NCI-H146 treated with DMSO at 0.1 percent for 48 hours (cell line): ENCODE data around the gene STXBP2.

Experiments used
- DNase-seq: peaks from one replicate; lab custom pipeline; 2025; ENCODE audit not compliant: unreplicated experiment; lab: John Stamatoyannopoulos, UW

The STXBP2 gene

DNA sequence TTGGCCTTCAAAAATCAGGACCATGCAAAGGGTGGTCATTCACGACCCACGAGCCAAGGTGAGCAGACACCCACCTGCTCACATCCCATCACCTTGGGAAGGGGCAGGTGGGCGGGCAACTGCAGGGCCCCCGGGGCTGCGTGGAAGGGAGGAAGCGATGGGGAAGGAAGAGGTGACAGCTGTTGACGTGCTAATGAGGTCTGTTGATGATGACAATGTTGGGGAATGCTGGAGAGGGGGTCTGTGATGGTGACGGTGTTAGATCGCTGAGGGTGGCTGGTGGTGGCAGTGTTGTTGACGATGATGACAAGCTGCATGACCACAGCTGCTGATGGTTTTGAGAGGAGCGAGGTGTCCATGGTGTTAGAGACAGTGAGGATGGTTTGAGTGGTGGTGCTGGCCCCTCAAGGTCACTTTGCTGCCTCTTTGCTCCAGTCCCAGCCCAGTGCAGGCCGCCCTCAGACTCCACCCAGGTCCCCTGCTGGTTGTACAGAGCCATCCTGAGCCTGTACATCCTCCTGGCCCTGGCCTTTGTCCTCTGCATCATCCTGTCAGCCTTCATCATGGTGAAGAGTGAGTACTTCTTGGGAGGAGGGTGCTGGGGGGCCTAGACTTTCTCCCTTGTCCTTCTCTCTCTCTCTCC lies 40.9 kb downstream of the STXBP2 start:
- no peak for DNase-seq

DNA sequence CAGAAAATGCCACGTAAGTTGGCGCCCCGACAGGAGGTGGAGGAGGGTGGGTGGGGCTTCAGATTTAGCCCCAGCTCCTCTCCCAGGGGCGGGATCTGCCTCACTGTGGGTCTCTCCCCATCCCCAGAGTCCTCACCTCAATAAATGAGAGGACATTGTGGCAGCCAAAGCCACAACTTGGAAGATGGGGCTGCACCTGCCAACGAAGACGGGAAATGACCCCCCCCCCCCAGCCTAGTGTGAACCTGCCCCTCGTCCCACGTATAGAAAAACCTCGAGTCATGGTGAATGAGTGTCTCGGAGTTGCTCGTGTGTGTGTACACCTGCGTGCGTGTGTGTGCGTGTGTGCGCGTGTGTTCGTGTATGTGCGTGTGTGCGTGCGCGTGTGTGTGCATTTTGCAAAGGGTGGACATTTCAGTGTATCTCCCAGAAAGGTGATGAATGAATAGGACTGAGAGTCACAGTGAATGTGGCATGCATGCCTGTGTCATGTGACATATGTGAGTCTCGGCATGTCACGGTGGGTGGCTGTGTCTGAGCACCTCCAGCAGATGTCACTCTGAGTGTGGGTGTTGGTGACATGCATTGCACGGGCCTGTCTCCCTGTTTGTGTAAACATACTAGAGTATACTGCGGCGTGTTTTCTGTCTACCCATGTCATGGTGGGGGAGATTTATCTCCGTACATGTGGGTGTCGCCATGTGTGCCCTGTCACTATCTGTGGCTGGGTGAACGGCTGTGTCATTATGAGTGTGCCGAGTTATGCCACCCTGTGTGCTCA lies 42.3 kb downstream of the STXBP2 start:
- DNase-seq = no peak

GRCh38 chr19:7679771-7680605 lies 43.1 kb downstream of the STXBP2 start:
- DNase-seq = no peak

DNA sequence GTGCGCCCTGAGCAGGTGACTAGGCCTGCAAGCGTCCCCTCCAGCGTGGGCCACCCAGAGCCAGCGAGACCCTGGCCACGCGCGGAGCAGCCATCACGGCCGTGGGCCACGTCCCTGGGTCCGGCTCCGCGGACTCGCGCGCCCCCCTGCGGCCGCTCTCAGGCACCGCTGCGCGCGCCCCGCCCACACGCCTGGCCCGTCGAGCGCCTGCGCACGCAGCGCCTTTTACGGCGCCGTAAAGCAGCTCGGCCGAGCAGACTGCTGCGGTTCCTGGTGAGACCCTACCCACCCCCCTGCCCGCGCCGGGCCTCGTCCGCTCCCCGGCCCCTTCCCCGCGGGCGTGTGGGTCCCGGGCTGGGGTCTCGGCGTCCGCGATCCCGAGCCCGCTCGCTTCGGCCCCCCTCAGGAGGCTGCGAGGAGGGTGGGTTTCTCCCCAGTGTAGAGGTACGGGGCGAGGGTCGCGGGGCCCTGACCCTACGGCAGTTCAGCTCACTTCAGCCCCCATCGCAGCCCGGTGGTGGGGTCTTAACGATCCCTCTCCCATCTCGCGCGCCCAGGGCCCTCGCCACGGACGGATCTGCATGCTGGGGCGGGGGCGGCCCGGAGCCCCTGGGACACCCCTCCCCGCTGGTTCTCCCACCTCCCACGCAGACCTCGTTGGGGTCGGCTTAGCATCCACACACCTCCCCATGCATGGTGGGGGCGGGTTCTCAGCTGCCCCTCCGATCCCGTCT lies 43.9 kb downstream of the STXBP2 start, which contains the start of gene TRAPPC5:
Gene TRAPPC5, plus strand, starts transcription at position 228 of the 734 bp plus-strand sequence. CDS start 1,421 bp downstream, outside the sequence.
- no peak for DNase-seq

- DNase-seq = no peak
Observed at GRCh38 chr19:7681340-7682174, 44.6 kb downstream of the STXBP2 start.

DNA sequence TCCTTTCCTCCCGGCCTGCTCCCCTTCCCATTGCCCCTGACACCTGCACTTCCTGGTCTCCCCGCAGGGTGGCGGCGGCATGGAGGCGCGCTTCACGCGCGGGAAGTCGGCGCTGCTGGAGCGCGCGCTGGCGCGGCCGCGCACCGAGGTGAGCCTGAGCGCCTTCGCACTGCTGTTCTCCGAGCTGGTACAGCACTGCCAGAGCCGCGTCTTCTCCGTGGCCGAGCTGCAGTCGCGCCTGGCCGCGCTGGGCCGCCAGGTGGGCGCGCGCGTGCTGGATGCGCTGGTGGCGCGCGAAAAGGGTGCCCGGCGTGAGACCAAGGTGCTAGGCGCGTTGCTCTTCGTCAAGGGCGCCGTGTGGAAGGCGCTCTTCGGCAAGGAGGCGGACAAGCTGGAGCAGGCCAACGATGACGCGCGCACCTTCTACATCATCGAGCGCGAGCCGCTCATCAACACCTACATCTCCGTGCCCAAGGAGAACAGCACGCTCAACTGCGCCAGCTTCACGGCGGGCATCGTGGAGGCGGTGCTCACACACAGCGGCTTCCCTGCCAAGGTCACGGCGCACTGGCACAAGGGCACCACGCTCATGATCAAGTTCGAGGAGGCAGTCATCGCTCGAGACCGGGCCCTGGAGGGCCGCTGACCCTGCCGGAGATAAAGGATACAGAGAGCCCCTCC lies 45.4 kb downstream of the STXBP2 start:
- no peak for DNase-seq

- no peak for DNase-seq
Observed at GRCh38 chr19:7685546-7686445, 48.9 kb downstream of the STXBP2 start.

GRCh38 chr19:7687177-7687576 lies 50.3 kb downstream of the STXBP2 start:
- no peak for DNase-seq

DNA sequence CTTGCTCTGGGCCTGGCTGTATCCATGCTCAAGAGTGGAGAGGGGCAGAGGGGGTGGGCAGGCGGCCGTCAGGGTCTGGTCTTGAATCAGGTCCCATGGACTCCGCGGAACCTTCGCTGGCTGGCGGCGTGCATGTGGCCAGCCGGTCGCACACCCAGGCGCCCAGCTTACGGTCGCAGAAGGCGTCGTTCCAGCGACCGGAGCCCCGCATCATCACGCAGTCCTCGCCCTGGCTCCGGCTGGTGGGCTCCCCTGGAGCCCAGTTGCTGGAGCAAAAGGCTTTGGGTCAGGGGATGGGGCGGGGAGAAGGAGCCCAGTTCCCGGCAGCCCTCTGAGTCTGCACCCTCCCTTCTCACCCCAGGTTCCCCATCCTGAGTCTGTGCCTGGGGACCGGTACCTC lies 52.3 kb downstream of the STXBP2 start:
- DNase-seq = no peak

DNA sequence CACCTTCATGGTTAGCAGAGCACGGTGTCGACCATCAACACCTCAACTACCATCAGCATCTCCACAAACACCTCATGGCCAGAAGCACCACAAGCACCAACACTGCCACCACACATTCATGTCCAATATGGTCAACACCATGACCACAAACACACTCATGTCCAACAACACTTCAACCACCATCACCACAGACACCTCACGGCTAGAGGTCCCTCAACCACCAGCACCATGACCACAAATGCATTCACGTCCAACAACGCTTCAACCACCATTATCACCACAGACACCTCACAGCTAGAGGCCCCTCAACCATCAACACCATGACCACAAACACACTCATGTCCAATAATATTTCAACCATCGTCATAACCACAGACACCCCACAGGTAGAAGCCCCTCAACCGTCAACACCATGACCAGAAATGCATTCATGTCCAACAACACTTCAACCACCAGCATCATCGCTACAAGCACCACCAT lies 53.9 kb downstream of the STXBP2 start:
- no peak for DNase-seq

GRCh38 chr19:7691497-7691896 lies 54.6 kb downstream of the STXBP2 start:
- no peak for DNase-seq

- DNase-seq = no peak
Observed at GRCh38 chr19:7692417-7693088, 55.6 kb downstream of the STXBP2 start.

GRCh38 chr19:7694499-7694898 lies 57.6 kb downstream of the STXBP2 start:
- no peak for DNase-seq
